Measurements from ENCODE around the gene C1QTNF6. TPM values are rescaled to one million over a fixed set of nuclear protein-coding genes. Genes with fewer than 3 reads are reported as not detected.

Gene C1QTNF6
- total and polyA plus RNA-seq, 2 of the 4 experiments (the other 2 are of a cell fraction) = 1.1 to 10.9 TPM

DNA sequence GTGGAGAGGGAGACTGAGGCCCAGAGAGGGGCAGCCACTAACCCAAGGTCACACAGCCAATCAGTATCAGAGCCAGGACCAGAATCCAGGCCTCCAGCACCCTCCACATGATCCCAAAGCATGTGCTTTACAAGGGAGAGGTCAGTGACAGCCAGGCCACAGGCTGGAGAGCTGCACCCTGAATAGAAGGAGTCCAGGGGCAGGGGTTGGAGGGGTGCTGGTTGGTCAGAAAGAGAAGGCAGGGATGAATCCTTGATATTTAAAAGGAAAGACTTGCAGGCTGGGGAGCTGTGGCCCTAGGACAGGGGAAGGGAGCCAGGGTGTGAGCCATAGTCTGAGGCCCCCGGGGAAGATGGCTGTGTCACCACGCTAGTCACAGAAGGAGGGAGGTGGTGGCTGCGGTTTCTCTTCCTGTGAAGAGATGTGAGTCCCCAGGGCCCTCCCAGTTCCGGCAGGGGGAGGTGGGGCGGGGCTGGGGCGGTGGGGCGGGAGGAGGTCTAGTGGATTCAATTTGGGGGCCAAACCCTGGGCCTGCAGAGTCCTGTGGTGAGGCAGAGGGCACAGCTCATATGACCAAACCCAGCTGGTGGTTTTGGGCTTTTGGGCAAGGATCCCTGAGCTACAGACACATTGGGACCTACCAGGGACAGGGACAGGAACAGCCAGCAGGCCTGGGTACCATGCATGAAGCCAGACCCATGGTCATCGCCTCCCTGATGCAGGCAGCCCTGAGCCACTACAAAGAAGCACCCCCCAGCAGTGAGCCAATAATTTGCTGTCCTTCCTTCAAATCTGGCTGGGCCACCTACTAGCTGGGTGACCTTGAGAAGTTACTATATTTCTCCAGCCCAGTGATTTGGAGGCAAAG lies 42.0 kb upstream of the C1QTNF6 start:
- peak overlapping the region; percentile 77 for H2AK9ac ChIP-seq (replicated peaks; ENCODE audit: low read depth, low read length, poor library complexity)
- peak overlapping the region in 1 of 2 experiments; percentile 61; a peak in 2 of 4 replicates for H4K8ac ChIP-seq (ENCODE audit: low read depth in 2 of 2, low read length in 2 of 2)
- WGBS, 2 experiments (ENCODE audit: extremely low coverage in 2 of 2, insufficient read length in 1 of 2) = 40% methylated on average over 2 of the region's 8 CpGs; no CpG with 5 or more reads in 1 of the 2 experiments
- no peak overlapping the region for H3K9ac ChIP-seq (ENCODE audit: low read depth, low read length)
- peaks cover 7% of the 10 kb centered on the region for H4K20me1 ChIP-seq (ENCODE audit: insufficient read depth, low read length)
- H2AFZ ChIP-seq (replicated peaks; ENCODE audit: low read length, poor library complexity) = peak overlapping the region; percentile 64
- ChIA-PET POLR2A (ENCODE audit: unreplicated experiment) (no interaction called here), CTCF (interaction anchor here (0.8 to 1.3 kb wide), 3 partner anchors 10 to 32 kb away, joined by 3 read pairs; no protein-coding TSS in a partner anchor)
- H2BK120ac ChIP-seq (ENCODE audit: low read depth, low read length) = peak overlapping the region; percentile 45
- no peak overlapping the region for H2BK15ac ChIP-seq (ENCODE audit: low read depth, low read length)
- peaks cover 15% of the 10 kb centered on the region for H3K9me1 ChIP-seq (ENCODE audit: insufficient read depth, low read length)
- H3K36me3 ChIP-seq (ENCODE audit: control insufficient read depth, insufficient read depth, low read length) = no peaks in the 10 kb centered on the region
- BruUV-seq (replicated peaks) = no TSS peak
- DNase-seq (peak; percentile 51), ATAC-seq (ENCODE audit: low read depth) (peak; percentile 28)
- H3K9me3 ChIP-seq (ENCODE audit: control insufficient read depth, insufficient read depth, low read length) = no peaks in the 10 kb centered on the region
- peak overlapping the region; percentile 68 for H4K91ac ChIP-seq (ENCODE audit: insufficient read depth, low read depth, low read length)
- H3K4me2 ChIP-seq (ENCODE audit: low read depth, low read length) = no peak overlapping the region
- no peak overlapping the region; the same call in 1 of the 2 replicates for H3K23ac ChIP-seq (ENCODE audit: low read depth, low read length)
- H3K27me3 ChIP-seq (ENCODE audit: control insufficient read depth, insufficient read depth, low read length) = no peaks in the 10 kb centered on the region; the same call in 1 of the 2 replicates
- peak overlapping the region; percentile 75 for H2BK5ac ChIP-seq (ENCODE audit: low read depth, low read length, poor library complexity, severe bottlenecking)
- peak overlapping the region; percentile 89 for H2AK5ac ChIP-seq (ENCODE audit: low read depth, low read length)
- no peak overlapping the region for H3K18ac ChIP-seq (ENCODE audit: low read depth, low read length)
- peak overlapping the region; percentile 16; the same call in 1 of the 2 replicates for H4K5ac ChIP-seq (ENCODE audit: low read depth, low read length)
- H3K14ac ChIP-seq (replicated peaks; ENCODE audit: low read depth, low read length) = peak overlapping the region; percentile 76
- H3K27ac ChIP-seq (ENCODE audit: insufficient read depth, low read length) = 0 out of 2 replicates have a peak overlapping the region, but pooled peaks have one; percentile 0
- H3K56ac ChIP-seq (ENCODE audit: extremely low read depth, insufficient read depth, low read length) = no peak overlapping the region
- in situ Hi-C loops (cut with MboI; ENCODE audit: low sequenced_read_pairs) = no loop called here
- intact Hi-C loops (cut with micrococcal nuclease) = no loop called here
- TF ChIP-seq FOS (IDR thresholded peaks at IDR 0.05; ENCODE audit: low read depth, low read length) (no peak), POLR2A (IDR thresholded peaks at IDR 0.05; ENCODE audit: low read depth, low read length) (no peak), RFX5 (IDR thresholded peaks at IDR 0.05; ENCODE audit: low read depth, low read length) (no peak), NFE2L2 (IDR thresholded peaks at IDR 0.05; ENCODE audit: low read depth, low read length) (no peak), RAD21 (IDR thresholded peaks at IDR 0.05; ENCODE audit: low read length) (no peak)
- TF ChIP-seq, protein P1, sequence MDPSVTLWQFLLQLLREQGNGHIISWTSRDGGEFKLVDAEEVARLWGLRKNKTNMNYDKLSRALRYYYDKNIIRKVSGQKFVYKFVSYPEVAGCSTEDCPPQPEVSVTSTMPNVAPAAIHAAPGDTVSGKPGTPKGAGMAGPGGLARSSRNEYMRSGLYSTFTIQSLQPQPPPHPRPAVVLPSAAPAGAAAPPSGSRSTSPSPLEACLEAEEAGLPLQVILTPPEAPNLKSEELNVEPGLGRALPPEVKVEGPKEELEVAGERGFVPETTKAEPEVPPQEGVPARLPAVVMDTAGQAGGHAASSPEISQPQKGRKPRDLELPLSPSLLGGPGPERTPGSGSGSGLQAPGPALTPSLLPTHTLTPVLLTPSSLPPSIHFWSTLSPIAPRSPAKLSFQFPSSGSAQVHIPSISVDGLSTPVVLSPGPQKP (IDR thresholded peaks at IDR 0.05; ENCODE audit: borderline replicate concordance, low read depth, low read length) = no peak
- peaks cover 0 to 7% of the 10 kb centered on the region in 2 experiments; a peak in 1 of 4 replicates for H3K79me1 ChIP-seq (ENCODE audit: low read depth in 1 of 2, low read length in 2 of 2)
- H3K4me3 ChIP-seq (ENCODE audit: insufficient read depth, low read depth, low read length) = no peak overlapping the region
- H3K4ac ChIP-seq (ENCODE audit: low read depth, low read length) = peak overlapping the region; percentile 90
- H3K4me1 ChIP-seq (ENCODE audit: control insufficient read depth, insufficient read depth, low read length) = peaks cover 22% of the 10 kb centered on the region
- H2BK20ac ChIP-seq (ENCODE audit: low read depth, low read length) = peak overlapping the region; percentile 60; the same call in 1 of the 2 replicates
- dilution Hi-C loops (cut with HindIII; ENCODE audit: low sequenced_read_pairs, unreplicated experiment) = no loop called here
